Ishikawa (cell line): Measurements from ENCODE around the gene UGT1A8.

Source experiments
- CEBPB ChIP-seq: IDR thresholded peaks from 2 replicates; pipeline ENCODE4 v1.6.1; 2012
- FOXM1 ChIP-seq: IDR thresholded peaks from 2 replicates; pipeline ENCODE4 v1.6.1; 2012; ENCODE audit warnings: low read depth, borderline replicate concordance
- RAD21 ChIP-seq: IDR thresholded peaks from 2 replicates; pipeline ENCODE4 v1.6.1; 2012; ENCODE audit warnings: low read depth
- REST ChIP-seq: IDR thresholded peaks from 2 replicates; pipeline ENCODE4 v1.6.1; 2012; ENCODE audit warnings: low read depth, mild to moderate bottlenecking
- TCF12 ChIP-seq: IDR thresholded peaks from 2 replicates; pipeline ENCODE4 v1.6.1; 2012; ENCODE audit warnings: low read depth
- YY1 ChIP-seq: IDR thresholded peaks from 2 replicates; pipeline ENCODE4 v1.6.1; 2012; ENCODE audit warnings: low read depth

GRCh38 chr2:233706720-233707119, 89.3 kb downstream of the UGT1A8 start:
- TF ChIP-seq YY1 (no peak), RAD21 (no peak), CEBPB (no peak), TCF12 (no peak), REST (no peak), FOXM1 (no peak)
